Activated CD8-positive, alpha-beta T cell treated with anti-CD3 and anti-CD28 coated beads for 36 hours (primary cell): Measurements from ENCODE around the gene PSG5. TPM values are rescaled to one million over a fixed set of nuclear protein-coding genes. Genes with fewer than 3 reads are reported as not detected.
"Not testable (repeated sequence)": the region's sequence is repeated elsewhere in the genome, so short reads cannot be mapped to it uniquely, and the experiment has no call there.

Source experiments
- ATAC-seq: fragments of 200-7000 bp; cut with Tn5 transposase; one replicate; pipeline ENCODE4 v1.10.0; 2021; ENCODE audit warnings: mild to moderate bottlenecking, moderate library complexity
- CTCF ChIA-PET: fragments of 350-600 bp; sonication (Branson Sonifier 250); formaldehyde crosslinking; loops from one replicate; lab custom pipeline; 2021; ENCODE audit warnings: antibody characterized with exemption; lab: Charles Lee
- POLR2A ChIA-PET: fragments of 350-600 bp; sonication (Branson Sonifier 250); formaldehyde crosslinking; loops from one replicate; lab custom pipeline; 2021; ENCODE audit warnings: antibody characterized with exemption; lab: Charles Lee
- DNase-seq: peaks from one replicate; pipeline ENCODE4 v3.0.0-alpha.2; 2020
- H3K27ac Mint-ChIP-seq: one replicate; pipeline ENCODE4 v1.8.0; 2021; ENCODE audit warnings: mild to moderate bottlenecking, mixed read lengths
- H3K27me3 Mint-ChIP-seq: one replicate; pipeline ENCODE4 v1.8.0; 2021; ENCODE audit warnings: mixed read lengths
- H3K36me3 Mint-ChIP-seq: one replicate; pipeline ENCODE4 v1.8.0; 2021; ENCODE audit warnings: low read depth, mixed read lengths
- H3K4me1 Mint-ChIP-seq: one replicate; pipeline ENCODE4 v1.8.0; 2021; ENCODE audit warnings: low read depth, mixed read lengths
- H3K4me3 Mint-ChIP-seq: one replicate; pipeline ENCODE4 v1.8.0; 2021; ENCODE audit warnings: mild to moderate bottlenecking, moderate library complexity, mixed read lengths
- H3K9me3 Mint-ChIP-seq: one replicate; pipeline ENCODE4 v1.8.0; 2021; ENCODE audit warnings: mixed read lengths
- CTCF ChIP-seq: fragments of 200-600 bp; IDR thresholded peaks from one replicate; pipeline ENCODE4 v1.8.0; 2022; ENCODE audit warnings: antibody characterized with exemption, mild to moderate bottlenecking
- intact Hi-C: fragments of 100-400 bp; cut with micrococcal nuclease; formaldehyde crosslinking; loops from one replicate; pipeline ENCODE4 v1.10.0; 2022
- total RNA-seq, 2 experiments: library from RNA; stranded (reverse); gene quantifications; one replicate each; pipeline ENCODE4 v1.2.3, GENCODE V29; 2021

The PSG5 gene
- total RNA-seq, 2 experiments from 2014 or later = not detected

GRCh38 chr19:43126720-43127119, 59.6 kb downstream of the PSG5 start:
- POLR2A ChIA-PET = no interaction called here

GRCh38 chr19:43124360-43124759, 62.0 kb downstream of the PSG5 start:
- TF ChIP-seq CTCF = no peak
- no peak for DNase-seq
- Mint-ChIP-seq H3K4me1 (no peaks in the 10 kb centered on the region), H3K27me3 (peaks cover 2% of the 10 kb centered on the region), H3K4me3 (no peak overlapping the region), H3K9me3 (no peaks in the 10 kb centered on the region), H3K27ac (no peak overlapping the region), H3K36me3 (no peaks in the 10 kb centered on the region)
- ChIA-PET CTCF (no interaction called here), POLR2A (no interaction called here)
- intact Hi-C loops = no loop called here
- ATAC-seq = no peak

More at GRCh38 chr19:43126720-43127119, 59.6 kb downstream of the PSG5 start:
- intact Hi-C loops = no loop called here
- CTCF ChIA-PET = no interaction called here
- no peak for TF ChIP-seq CTCF
- no peaks in the 10 kb centered on the region for H3K4me1 Mint-ChIP-seq
- DNase-seq (no peak), ATAC-seq (no peak)
- no peak overlapping the region for H3K27ac Mint-ChIP-seq
- H3K4me3 Mint-ChIP-seq = no peak overlapping the region
- H3K9me3 Mint-ChIP-seq = no peaks in the 10 kb centered on the region
- no peaks in the 10 kb centered on the region for H3K36me3 Mint-ChIP-seq
- no peaks in the 10 kb centered on the region for H3K27me3 Mint-ChIP-seq

GRCh38 chr19:43120433-43121026, 65.8 kb downstream of the PSG5 start:
- CTCF ChIA-PET = not testable (repeated sequence)

GRCh38 chr19:43119526-43119925, 66.8 kb downstream of the PSG5 start:
- H3K27ac Mint-ChIP-seq, ATAC-seq, H3K27me3 Mint-ChIP-seq, DNase-seq, H3K4me1 Mint-ChIP-seq, CTCF ChIA-PET, intact Hi-C loops, H3K36me3 Mint-ChIP-seq, POLR2A ChIA-PET, H3K4me3 Mint-ChIP-seq: not testable (repeated sequence)
- peaks cover 11% of the 10 kb centered on the region for H3K9me3 Mint-ChIP-seq

More at GRCh38 chr19:43120433-43121026, 65.8 kb downstream of the PSG5 start:
- intact Hi-C loops, H3K4me1 Mint-ChIP-seq, POLR2A ChIA-PET, H3K4me3 Mint-ChIP-seq, DNase-seq, ATAC-seq, H3K9me3 Mint-ChIP-seq, H3K27me3 Mint-ChIP-seq, H3K36me3 Mint-ChIP-seq, H3K27ac Mint-ChIP-seq: not testable (repeated sequence)

Other genes starting within 250 kb of the PSG5 start
- not detected for gene PSG7, start 249.3 kb downstream of the PSG5 start, total RNA-seq
- gene PSG11, start 160.1 kb downstream of the PSG5 start, total RNA-seq = not detected
- not detected for gene PSG2, start 103.8 kb downstream of the PSG5 start, total RNA-seq
- not detected for gene PSG4, start 19.1 kb upstream of the PSG5 start, total RNA-seq
- not detected for gene PSG9, start 83.0 kb upstream of the PSG5 start, total RNA-seq
- gene CD177, start 167.2 kb upstream of the PSG5 start, total RNA-seq = not detected
- not detected for gene TEX101, start 228.4 kb upstream of the PSG5 start, total RNA-seq